GM12878 (cell line): ENCODE data around the gene TRIM28. TPM values are rescaled to one million over a fixed set of nuclear protein-coding genes. Genes with fewer than 3 reads are reported as not detected.

Experiments used
- CUX1 ChIP-seq: IDR thresholded peaks from 2 replicates; pipeline ENCODE4 v1.6.1; 2012; ENCODE audit warnings: improper control_type of control experiment, low read depth, low read length; ENCODE audit not compliant: insufficient replicate concordance
- E4F1 ChIP-seq: fragments of 450-650 bp; IDR thresholded peaks from 2 replicates; pipeline ENCODE4 v1.6.1; 2018; ENCODE audit warnings: borderline replicate concordance, mild to moderate bottlenecking; ENCODE audit not compliant: partially characterized antibody
- IKZF1 ChIP-seq: fragments of 450-650 bp; conservative IDR thresholded peaks from 2 replicates; pipeline ENCODE4 v1.6.1; 2017; ENCODE audit warnings: antibody characterized with exemption, mild to moderate bottlenecking
- IKZF2 ChIP-seq, 2 experiments: fragments of 450-650 bp; IDR thresholded peaks; 2 replicates each; pipeline ENCODE4 v1.6.1; 2017; ENCODE audit warnings: mild to moderate bottlenecking in 2 of 2, moderate library complexity in 2 of 2
- POLR2AphosphoS2 ChIP-seq: IDR thresholded peaks from 2 replicates; pipeline ENCODE4 v1.6.1; 2011; ENCODE audit warnings: low read depth, mild to moderate bottlenecking, low read length, improper control_type of control experiment, moderate library complexity
- TCF7 ChIP-seq: IDR thresholded peaks from 2 replicates; pipeline ENCODE4 v1.6.1; 2014; ENCODE audit warnings: antibody characterized with exemption, borderline replicate concordance
- polyA plus RNA-seq, 11 experiments: library from polyadenylated mRNA; depleted of rRNA in 4 of 11; unstranded in 6 of 11; stranded (reverse) in 5 of 11; fragments of >200 nt; fragmentation: Nextera tagmentation in 4 of 11; fragmentation: Illumina TruSeq in 1 of 11; extraction: Ambion mirVana in 4 of 11; extraction: Trizol in 1 of 11; gene quantifications; 1 replicate in 1 of 11; 2 replicates in 10 of 11; pipeline versions ENCODE4 v1.2.1 to v1.2.3, GENCODE V29; 2011 to 2016; ENCODE audit warnings: inconsistent platforms in 2 of 11, missing spikeins in 2 of 11, low read depth in 1 of 11
- total RNA-seq, 4 experiments: library from RNA; depleted of rRNA in 3 of 4; stranded (reverse); fragments of >200 nt in 3 of 4; fragmentation: Illumina TruSeq in 1 of 4; extraction: Trizol in 1 of 4; gene quantifications; 2 replicates each; pipeline versions ENCODE4 v1.2.1 to v1.2.3, GENCODE V29; 2013 to 2021

Gene TRIM28
- total and polyA plus RNA-seq, 10 of the 15 experiments (the other 5 are each of a cell fraction or from before 2014, with no cell fraction given) = 5.0 to 650 (median 296) TPM

- TF ChIP-seq CUX1 (no peak), E4F1 (peak; percentile 21), IKZF2 (IDR thresholded peaks at IDR 0.05) (peak; percentile 82 to 86), TCF7 (no peak), POLR2AphosphoS2 (peak; percentile 98), IKZF1 (peak; percentile 86)
Measured at GRCh38 chr19:58543826-58544590, at the start of gene TRIM28 (continued).
